Measurements from ENCODE around the gene CSNK1G2. TPM values are rescaled to one million over a fixed set of nuclear protein-coding genes. Genes with fewer than 3 reads are reported as not detected.

Gene CSNK1G2
- total RNA-seq, 4 donors from 2014 or later, result 75.0 to 321 (median 140) TPM

- no peaks in the 10 kb centered on the region for H3K9me3 ChIP-seq
- DNase-seq, result no peak
- H3K4me3 ChIP-seq, result no peak overlapping the region
- in situ Hi-C loops (cut with MboI; ENCODE audit: low pct_ligation_motif_present in 1 of 4, low pct_unique_long_range_greater_than_20kb in 1 of 4, low sequenced_read_pairs in 3 of 4) (no loop called here), intact Hi-C loops (cut with DNase I; ENCODE audit: low total_unique reads) (no loop called here)
- no peaks in the 10 kb centered on the region for H3K27me3 ChIP-seq
- peaks cover under 1 to 20% (median 18%) of the 10 kb centered on the region in 4 donors for H3K4me1 ChIP-seq
- H3K27ac ChIP-seq, result no peak overlapping the region
- no peaks in the 10 kb centered on the region for H3K36me3 ChIP-seq
- TF ChIP-seq POLR2A (IDR thresholded peaks at IDR 0.05), result no peak
- TF ChIP-seq CTCF (IDR thresholded peaks at IDR 0.05), result no peak
- no peak for TF ChIP-seq EP300 (IDR thresholded peaks at IDR 0.05; ENCODE audit: low read depth)
- TF ChIP-seq POLR2AphosphoS5 (IDR thresholded peaks at IDR 0.05), result no peak
- WGBS, 2 donors (ENCODE audit: low coverage in 1 of 2), result 95% methylated on average over 12 of the region's 12 CpGs; no CpG with 5 or more reads in 1 of the 2 donors
Measured at GRCh38 chr19:2011169-2011568, 70.2 kb downstream of the CSNK1G2 start.

- Histone ChIP-seq H3K4me1 (peaks cover 5 to 25% (median 20%) of the 10 kb centered on the region in 4 donors), H3K27ac (no peak overlapping the region), H3K9me3 (no peaks in the 10 kb centered on the region), H3K27me3 (no peaks in the 10 kb centered on the region), H3K4me3 (no peak overlapping the region), H3K36me3 (no peaks in the 10 kb centered on the region)
- intact Hi-C loops (cut with DNase I; ENCODE audit: low total_unique reads), result no loop called here
- no peak for DNase-seq
- in situ Hi-C loops (cut with MboI; ENCODE audit: low pct_ligation_motif_present in 1 of 4, low pct_unique_long_range_greater_than_20kb in 1 of 4, low sequenced_read_pairs in 3 of 4), result no loop called here
- WGBS, 2 donors (ENCODE audit: low coverage in 1 of 2), result 89 to 93% methylated on average over 7 to 21 of the region's 21 CpGs
- TF ChIP-seq POLR2A (IDR thresholded peaks at IDR 0.05) (no peak), POLR2AphosphoS5 (IDR thresholded peaks at IDR 0.05) (no peak), CTCF (IDR thresholded peaks at IDR 0.05) (no peak), EP300 (IDR thresholded peaks at IDR 0.05; ENCODE audit: low read depth) (no peak)
Measured at GRCh38 chr19:2012941-2013682, 72.1 kb downstream of the CSNK1G2 start.

- TF ChIP-seq EP300 (IDR thresholded peaks at IDR 0.05; ENCODE audit: low read depth) (no peak), POLR2AphosphoS5 (IDR thresholded peaks at IDR 0.05) (no peak), CTCF (IDR thresholded peaks at IDR 0.05) (no peak), POLR2A (IDR thresholded peaks at IDR 0.05) (no peak)
- H3K27ac ChIP-seq, result no peak overlapping the region
- in situ Hi-C loops (cut with MboI; ENCODE audit: low pct_ligation_motif_present in 1 of 4, low pct_unique_long_range_greater_than_20kb in 1 of 4, low sequenced_read_pairs in 3 of 4) (no loop called here), intact Hi-C loops (cut with DNase I; ENCODE audit: low total_unique reads) (no loop called here)
- no peaks in the 10 kb centered on the region for H3K27me3 ChIP-seq
- no peaks in the 10 kb centered on the region for H3K9me3 ChIP-seq
- H3K4me3 ChIP-seq, result no peak overlapping the region
- peaks cover 5 to 25% (median 20%) of the 10 kb centered on the region in 4 donors for H3K4me1 ChIP-seq
- WGBS, 2 donors (ENCODE audit: low coverage in 1 of 2), result 83 to 93% methylated on average over 3 to 6 of the region's 6 CpGs
- DNase-seq, result no peak
- no peaks in the 10 kb centered on the region for H3K36me3 ChIP-seq
Measured at GRCh38 chr19:2013683-2013961, 72.7 kb downstream of the CSNK1G2 start.

GRCh38 chr19:2014131-2014571 lies 73.2 kb downstream of the CSNK1G2 start:
- H3K4me1 ChIP-seq, result peaks cover 5 to 25% (median 20%) of the 10 kb centered on the region in 4 donors
- 80% methylated on average over 5 of the region's 5 CpGs; no CpG with 5 or more reads in 1 of the 2 donors for WGBS, 2 donors (ENCODE audit: low coverage in 1 of 2)
- intact Hi-C loops (cut with DNase I; ENCODE audit: low total_unique reads), result no loop called here
- no peak for DNase-seq
- H3K27me3 ChIP-seq, result no peaks in the 10 kb centered on the region
- no peak for TF ChIP-seq CTCF (IDR thresholded peaks at IDR 0.05)
- TF ChIP-seq POLR2AphosphoS5 (IDR thresholded peaks at IDR 0.05), result no peak
- no peak for TF ChIP-seq POLR2A (IDR thresholded peaks at IDR 0.05)
- no peak for TF ChIP-seq EP300 (IDR thresholded peaks at IDR 0.05; ENCODE audit: low read depth)
- H3K9me3 ChIP-seq, result no peaks in the 10 kb centered on the region
- H3K36me3 ChIP-seq, result no peaks in the 10 kb centered on the region
- H3K4me3 ChIP-seq, result peak overlapping the region in 1 of 4 donors; percentile 71
- peak overlapping the region in 2 of 4 donors; percentile 74 for H3K27ac ChIP-seq
- in situ Hi-C loops (cut with MboI; ENCODE audit: low pct_ligation_motif_present in 1 of 4, low pct_unique_long_range_greater_than_20kb in 1 of 4, low sequenced_read_pairs in 3 of 4), result no loop called here
